Measurements from ENCODE around the gene FOXL3.

DNA sequence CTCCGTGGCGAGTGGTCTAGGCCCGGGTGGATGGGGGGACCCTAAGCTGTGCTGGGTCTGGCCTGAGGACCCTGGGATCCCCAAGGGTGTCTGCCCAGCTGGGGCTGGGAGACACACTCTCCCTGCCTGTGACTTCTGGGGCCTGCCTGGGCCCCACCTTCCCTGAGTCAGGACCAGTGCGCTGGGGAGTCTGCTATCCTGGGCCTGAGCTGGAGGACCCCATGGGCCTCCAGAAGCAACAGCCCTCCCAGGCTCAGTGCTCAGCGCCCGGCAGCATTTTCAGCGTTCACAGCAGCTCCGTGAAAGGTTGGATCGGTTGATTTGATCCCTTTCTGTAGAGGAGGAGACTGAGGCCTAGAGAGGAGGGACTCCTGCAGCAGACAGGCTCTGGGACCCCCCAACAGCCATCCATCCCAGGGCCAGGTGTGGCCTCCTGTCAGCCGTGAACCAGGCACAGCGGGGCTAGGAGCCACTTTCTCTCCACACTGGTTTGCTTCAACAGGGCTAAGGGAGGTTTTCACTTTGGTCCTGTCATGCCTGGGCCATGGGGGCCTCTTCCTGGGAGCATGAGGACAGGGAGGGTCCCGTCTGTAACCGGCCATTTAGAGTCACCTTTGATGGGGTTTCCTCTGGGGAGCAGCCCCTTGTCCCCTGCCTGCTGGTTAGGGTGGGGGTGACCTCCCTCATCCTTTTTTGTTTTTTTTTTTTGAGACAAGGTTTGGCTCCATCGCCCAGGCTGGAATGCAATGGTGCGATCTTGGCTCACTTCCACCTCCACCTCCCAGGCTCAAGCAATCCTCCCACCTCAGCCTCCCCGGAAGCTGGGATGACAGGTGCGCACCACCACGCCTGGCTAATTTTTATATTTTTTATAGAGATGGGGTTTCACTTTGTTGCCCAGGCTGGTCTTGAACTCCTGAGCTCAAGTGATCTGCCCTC is 12.4 kb downstream of the FOXL3 start:
- TF ChIP-seq EZH2 (IDR thresholded peaks at IDR 0.05) (no peak), POLR2AphosphoS5 (IDR thresholded peaks at IDR 0.05; ENCODE audit: borderline replicate concordance, low read depth, low read length) (no peak)
